HepG2 (cell line): ENCODE measurements around the gene SRSF3. TPM values are rescaled to one million over a fixed set of nuclear protein-coding genes. Genes with fewer than 3 reads are reported as not detected.

Experiments used
- AHR ChIP-seq: IDR thresholded peaks from 2 replicates; pipeline ENCODE4 v1.6.1; 2018; ENCODE audit warnings: missing genetic modification reagents, missing compliant biosample characterization
- CBX5 ChIP-seq: sonication (generic); formaldehyde crosslinking; IDR thresholded peaks from 2 replicates; pipeline ENCODE4 v1.4.0; 2020; ENCODE audit warnings: missing genetic modification reagents, borderline replicate concordance
- CEBPB ChIP-seq: IDR thresholded peaks from 2 replicates; pipeline ENCODE4 v1.6.1; 2011; ENCODE audit warnings: low read depth, low read length, improper control_type of control experiment, borderline replicate concordance
- FOXA1 ChIP-seq, 2 experiments: fragments of 450-650 bp in 1 of 2; sonication (generic) in 1 of 2; formaldehyde crosslinking in 1 of 2; IDR thresholded peaks; 2 replicates each; pipeline versions ENCODE4 v1.4.0 to v1.6.1; 2016 to 2020; ENCODE audit warnings: missing genetic modification reagents in 1 of 2
- FOXM1 ChIP-seq: sonication (generic); formaldehyde crosslinking; IDR thresholded peaks from 2 replicates; pipeline ENCODE4 v1.5.0; 2020; ENCODE audit warnings: missing genetic modification reagents
- KDM6A ChIP-seq: IDR thresholded peaks from 2 replicates; pipeline ENCODE4 v1.6.1; 2016; ENCODE audit warnings: low read depth
- MAZ ChIP-seq, 2 experiments: sonication (generic) in 1 of 2; formaldehyde crosslinking in 1 of 2; IDR thresholded peaks; 2 replicates each; pipeline versions ENCODE4 v1.5.0 to v1.6.1; 2012 to 2020; ENCODE audit warnings: low read depth in 2 of 2, mild to moderate bottlenecking in 2 of 2, borderline replicate concordance in 1 of 2, improper control_type of control experiment in 1 of 2, low read length in 1 of 2, missing genetic modification reagents in 1 of 2, moderate library complexity in 1 of 2
- NR2F6 ChIP-seq, 2 experiments: IDR thresholded peaks; 2 replicates each; pipeline ENCODE4 v1.6.1; 2016; ENCODE audit warnings: antibody characterized with exemption in 1 of 2, mild to moderate bottlenecking in 1 of 2
- PAF1 ChIP-seq: IDR thresholded peaks from 2 replicates; pipeline ENCODE4 v1.6.1; 2016; ENCODE audit warnings: missing genetic modification reagents, missing compliant biosample characterization
- RNF2 ChIP-seq: fragments of 450-650 bp; conservative IDR thresholded peaks from 2 replicates; pipeline ENCODE4 v1.6.1; 2016; ENCODE audit warnings: low read depth
- SMARCC2 ChIP-seq: fragments of 450-650 bp; IDR thresholded peaks from 2 replicates; pipeline ENCODE4 v1.6.1; 2017; ENCODE audit warnings: antibody characterized with exemption, mild to moderate bottlenecking
- ZBTB7B ChIP-seq: sonication (generic); formaldehyde crosslinking; IDR thresholded peaks from 2 replicates; pipeline ENCODE4 v1.4.0; 2020; ENCODE audit warnings: missing genetic modification reagents
- ZFAT ChIP-seq: sonication (generic); formaldehyde crosslinking; conservative IDR thresholded peaks from 2 replicates; pipeline ENCODE4 v1.8.1; 2023; ENCODE audit warnings: missing genetic modification reagents, inconsistent platforms
- ZFP36L1 ChIP-seq: sonication (generic); formaldehyde crosslinking; IDR thresholded peaks from 2 replicates; pipeline ENCODE4 v1.8.0; 2022; ENCODE audit warnings: mild to moderate bottlenecking, missing genetic modification reagents, moderate library complexity
- ZNF224 ChIP-seq: sonication (generic); formaldehyde crosslinking; IDR thresholded peaks from 2 replicates; pipeline ENCODE4 v1.5.0; 2020; ENCODE audit warnings: mild to moderate bottlenecking, missing genetic modification reagents
- ZNF3 ChIP-seq: IDR thresholded peaks from 2 replicates; pipeline ENCODE4 v1.7.0; 2017; ENCODE audit warnings: inconsistent platforms
- ZNF557 ChIP-seq: sonication (generic); formaldehyde crosslinking; IDR thresholded peaks from 2 replicates; pipeline ENCODE4 v1.4.0; 2020; ENCODE audit warnings: missing genetic modification reagents
- ZSCAN22 ChIP-seq: sonication (generic); formaldehyde crosslinking; IDR thresholded peaks from 2 replicates; pipeline ENCODE4 v1.4.0; 2020; ENCODE audit warnings: mild to moderate bottlenecking, missing genetic modification reagents
- polyA plus RNA-seq, 8 experiments: library from polyadenylated mRNA; depleted of rRNA in 3 of 8; stranded (reverse) in 7 of 8; unstranded in 1 of 8; fragments of >200 nt; fragmentation: Illumina TruSeq in 4 of 8; extraction: Trizol in 4 of 8; gene quantifications; 2 replicates each; pipeline versions ENCODE4 v1.2.1 to v1.2.3, GENCODE V29; 2011 to 2016; ENCODE audit warnings: low read depth in 4 of 8, missing spikeins in 1 of 8, mixed read lengths in 1 of 8; ENCODE audit not compliant: insufficient read depth in 1 of 8
- total RNA-seq, 5 experiments: library from RNA; depleted of rRNA; stranded (reverse); fragments of >200 nt; fragmentation: Illumina TruSeq; extraction: Trizol; gene quantifications; 2 replicates each; pipeline ENCODE4 v1.2.3, GENCODE V29; 2016; ENCODE audit warnings: low read depth in 1 of 5
- TF ChIP-seq, protein P1 (sequence below): sonication (generic); formaldehyde crosslinking; conservative IDR thresholded peaks from 2 replicates; pipeline ENCODE4 v1.4.0; 2020; ENCODE audit warnings: missing genetic modification reagents
- TF ChIP-seq, protein P2 (sequence below): IDR thresholded peaks from 2 replicates; pipeline ENCODE4 v1.6.1; 2018; ENCODE audit warnings: missing genetic modification reagents
- TF ChIP-seq, protein P3 (sequence below): sonication (generic); formaldehyde crosslinking; IDR thresholded peaks from 2 replicates; pipeline ENCODE4 v1.4.0; 2020; ENCODE audit warnings: low read depth, mild to moderate bottlenecking, missing genetic modification reagents
- TF ChIP-seq, protein P4 (sequence below): sonication (generic); formaldehyde crosslinking; IDR thresholded peaks from 2 replicates; pipeline ENCODE4 v1.8.0; 2022; ENCODE audit warnings: mild to moderate bottlenecking, missing genetic modification reagents; ENCODE audit not compliant: insufficient replicate concordance
- TF ChIP-seq, protein P5 (sequence below): IDR thresholded peaks from 2 replicates; pipeline ENCODE4 v1.6.1; 2016; ENCODE audit warnings: low read depth, borderline replicate concordance

Gene SRSF3
- total and polyA plus RNA-seq, 2 of the 13 experiments (the other 11 are each of a cell fraction or from before 2014, with no cell fraction given) = 206 to 684 TPM

DNA sequence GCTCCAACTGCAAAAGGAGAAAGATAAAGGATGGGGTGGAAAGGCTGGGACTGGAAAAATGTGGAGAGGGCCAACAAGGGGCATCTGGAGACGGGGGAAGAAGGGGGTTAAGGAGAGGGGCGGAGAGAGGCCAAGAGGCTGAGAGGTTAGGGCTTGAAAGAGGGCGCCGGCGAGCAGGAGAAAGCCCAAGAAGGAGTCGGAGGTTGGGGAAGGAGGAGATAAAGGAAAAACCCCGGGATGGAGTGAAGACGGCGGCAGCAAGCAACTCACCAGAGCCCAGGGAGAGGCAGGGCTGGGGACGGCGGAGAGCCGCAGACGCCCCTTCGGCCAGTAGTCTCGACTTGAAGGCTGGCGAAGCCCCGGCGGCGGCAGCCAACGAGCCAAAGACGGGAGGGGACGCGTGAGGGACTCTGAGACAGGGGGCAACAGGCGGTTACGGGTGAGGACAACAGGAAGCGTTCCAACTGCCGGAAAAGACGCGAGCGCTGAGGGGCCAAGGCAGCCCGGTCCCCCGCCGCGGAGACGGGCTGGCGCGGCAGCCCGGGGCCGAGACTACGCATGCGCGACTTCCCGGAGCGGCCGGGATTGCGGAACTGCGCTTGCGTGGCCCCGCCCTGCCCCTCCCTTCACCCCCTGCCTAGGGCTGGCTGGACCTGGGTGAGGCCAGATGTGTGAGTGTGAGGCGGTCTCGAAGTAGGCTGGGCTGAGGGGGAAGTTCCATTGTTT lies 47.1 kb upstream of the SRSF3 start, which contains the start of gene STK38 (continued):
- TF ChIP-seq NR2F6 (IDR thresholded peaks at IDR 0.05) (no peak), NR2F6 (CRISPR knock-in tag; IDR thresholded peaks at IDR 0.05) (no peak), ZFAT (CRISPR knock-in tag) (no peak), CEBPB (peak; percentile 30; the same call in 1 of the 2 replicates), ZBTB7B (peak; percentile 82), AHR (no peak; the same call in 1 of the 2 replicates), RNF2 (0 out of 2 replicates have a peak, but pooled peaks have one; percentile 17), ZNF3 (no peak), ZNF557 (peak; percentile 77; the same call in 1 of the 2 replicates), FOXA1 (IDR thresholded peaks at IDR 0.05) (peak; percentile 32; the same call in 1 of the 2 replicates), FOXA1 (CRISPR knock-in tag; IDR thresholded peaks at IDR 0.05) (no peak), ZSCAN22 (no peak), ZNF224 (CRISPR knock-in tag) (no peak), MAZ (IDR thresholded peaks at IDR 0.05; ENCODE audit: borderline replicate concordance, low read depth, low read length) (peak; percentile 50; the same call in 1 of the 2 replicates), MAZ (CRISPR knock-in tag; IDR thresholded peaks at IDR 0.05; ENCODE audit: low read depth) (peak; percentile 95), FOXM1 (CRISPR knock-in tag) (no peak), KDM6A (CRISPR knock-in tag) (no peak), SMARCC2 (no peak), CBX5 (peak; percentile 27; the same call in 1 of the 2 replicates), ZFP36L1 (CRISPR knock-in tag) (no peak), PAF1 (CRISPR knock-in tag) (no peak)
- TF ChIP-seq, protein P1, sequence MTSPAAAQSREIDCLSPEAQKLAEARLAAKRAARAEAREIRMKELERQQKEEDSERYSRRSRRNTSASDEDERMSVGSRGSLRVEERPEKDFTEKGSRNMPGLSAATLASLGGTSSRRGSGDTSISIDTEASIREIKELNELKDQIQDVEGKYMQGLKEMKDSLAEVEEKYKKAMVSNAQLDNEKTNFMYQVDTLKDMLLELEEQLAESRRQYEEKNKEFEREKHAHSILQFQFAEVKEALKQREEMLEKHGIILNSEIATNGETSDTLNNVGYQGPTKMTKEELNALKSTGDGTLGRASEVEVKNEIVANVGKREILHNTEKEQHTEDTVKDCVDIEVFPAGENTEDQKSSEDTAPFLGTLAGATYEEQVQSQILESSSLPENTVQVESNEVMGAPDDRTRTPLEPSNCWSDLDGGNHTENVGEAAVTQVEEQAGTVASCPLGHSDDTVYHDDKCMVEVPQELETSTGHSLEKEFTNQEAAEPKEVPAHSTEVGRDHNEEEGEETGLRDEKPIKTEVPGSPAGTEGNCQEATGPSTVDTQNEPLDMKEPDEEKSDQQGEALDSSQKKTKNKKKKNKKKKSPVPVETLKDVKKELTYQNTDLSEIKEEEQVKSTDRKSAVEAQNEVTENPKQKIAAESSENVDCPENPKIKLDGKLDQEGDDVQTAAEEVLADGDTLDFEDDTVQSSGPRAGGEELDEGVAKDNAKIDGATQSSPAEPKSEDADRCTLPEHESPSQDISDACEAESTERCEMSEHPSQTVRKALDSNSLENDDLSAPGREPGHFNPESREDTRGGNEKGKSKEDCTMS (CRISPR knock-in tag) = no peak
- TF ChIP-seq, protein P2, sequence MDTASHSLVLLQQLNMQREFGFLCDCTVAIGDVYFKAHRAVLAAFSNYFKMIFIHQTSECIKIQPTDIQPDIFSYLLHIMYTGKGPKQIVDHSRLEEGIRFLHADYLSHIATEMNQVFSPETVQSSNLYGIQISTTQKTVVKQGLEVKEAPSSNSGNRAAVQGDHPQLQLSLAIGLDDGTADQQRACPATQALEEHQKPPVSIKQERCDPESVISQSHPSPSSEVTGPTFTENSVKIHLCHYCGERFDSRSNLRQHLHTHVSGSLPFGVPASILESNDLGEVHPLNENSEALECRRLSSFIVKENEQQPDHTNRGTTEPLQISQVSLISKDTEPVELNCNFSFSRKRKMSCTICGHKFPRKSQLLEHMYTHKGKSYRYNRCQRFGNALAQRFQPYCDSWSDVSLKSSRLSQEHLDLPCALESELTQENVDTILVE (CRISPR knock-in tag) = 0 out of 2 replicates have a peak, but pooled peaks have one; percentile 65
- TF ChIP-seq, protein P3, sequence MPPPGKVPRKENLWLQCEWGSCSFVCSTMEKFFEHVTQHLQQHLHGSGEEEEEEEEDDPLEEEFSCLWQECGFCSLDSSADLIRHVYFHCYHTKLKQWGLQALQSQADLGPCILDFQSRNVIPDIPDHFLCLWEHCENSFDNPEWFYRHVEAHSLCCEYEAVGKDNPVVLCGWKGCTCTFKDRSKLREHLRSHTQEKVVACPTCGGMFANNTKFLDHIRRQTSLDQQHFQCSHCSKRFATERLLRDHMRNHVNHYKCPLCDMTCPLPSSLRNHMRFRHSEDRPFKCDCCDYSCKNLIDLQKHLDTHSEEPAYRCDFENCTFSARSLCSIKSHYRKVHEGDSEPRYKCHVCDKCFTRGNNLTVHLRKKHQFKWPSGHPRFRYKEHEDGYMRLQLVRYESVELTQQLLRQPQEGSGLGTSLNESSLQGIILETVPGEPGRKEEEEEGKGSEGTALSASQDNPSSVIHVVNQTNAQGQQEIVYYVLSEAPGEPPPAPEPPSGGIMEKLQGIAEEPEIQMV (CRISPR knock-in tag) = peak; percentile 81; the same call in 1 of the 2 replicates
- TF ChIP-seq, protein P4, sequence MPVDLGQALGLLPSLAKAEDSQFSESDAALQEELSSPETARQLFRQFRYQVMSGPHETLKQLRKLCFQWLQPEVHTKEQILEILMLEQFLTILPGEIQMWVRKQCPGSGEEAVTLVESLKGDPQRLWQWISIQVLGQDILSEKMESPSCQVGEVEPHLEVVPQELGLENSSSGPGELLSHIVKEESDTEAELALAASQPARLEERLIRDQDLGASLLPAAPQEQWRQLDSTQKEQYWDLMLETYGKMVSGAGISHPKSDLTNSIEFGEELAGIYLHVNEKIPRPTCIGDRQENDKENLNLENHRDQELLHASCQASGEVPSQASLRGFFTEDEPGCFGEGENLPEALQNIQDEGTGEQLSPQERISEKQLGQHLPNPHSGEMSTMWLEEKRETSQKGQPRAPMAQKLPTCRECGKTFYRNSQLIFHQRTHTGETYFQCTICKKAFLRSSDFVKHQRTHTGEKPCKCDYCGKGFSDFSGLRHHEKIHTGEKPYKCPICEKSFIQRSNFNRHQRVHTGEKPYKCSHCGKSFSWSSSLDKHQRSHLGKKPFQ = no peak
- TF ChIP-seq, protein P5, sequence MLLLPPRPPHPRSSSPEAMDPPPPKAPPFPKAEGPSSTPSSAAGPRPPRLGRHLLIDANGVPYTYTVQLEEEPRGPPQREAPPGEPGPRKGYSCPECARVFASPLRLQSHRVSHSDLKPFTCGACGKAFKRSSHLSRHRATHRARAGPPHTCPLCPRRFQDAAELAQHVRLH (CRISPR knock-in tag) = peak; percentile 67; the same call in 1 of the 2 replicates
